Mesenteric fat pad (tissue), 1 donor: ENCODE data around the gene LNPEP. TPM values are rescaled to one million over a fixed set of nuclear protein-coding genes. Genes with fewer than 3 reads are reported as not detected.

Experiments
- DNase-seq: peaks from one replicate; pipeline ENCODE4 v3.0.0-alpha.2; 2020; ENCODE audit warnings: low spot score
- total RNA-seq: library from RNA; stranded (reverse); fragmentation: NEBNext Ultra II Directional; extraction: Animal tissue kit (Norgen Biotek cat#: 25700); gene quantifications from one replicate; pipeline ENCODE4 v1.2.1, GENCODE V29; 2021
- donor health status: DM: yes; HTN: yes; CAD: no.

Gene LNPEP
- total RNA-seq, 1 donor from 2014 or later, result 132 TPM

- no peak for DNase-seq
Observed at GRCh38 chr5:96995419-96995818, 59.5 kb downstream of the LNPEP start.

- no peak for DNase-seq
Observed at GRCh38 chr5:96997265-96997859, 61.5 kb downstream of the LNPEP start.

GRCh38 chr5:96999856-97000255 lies 64.0 kb downstream of the LNPEP start:
- no peak for DNase-seq

GRCh38 chr5:97000391-97000790 lies 64.5 kb downstream of the LNPEP start:
- DNase-seq, result no peak

GRCh38 chr5:97002983-97003382 lies 67.1 kb downstream of the LNPEP start:
- no peak for DNase-seq

GRCh38 chr5:97004423-97005060 lies 68.7 kb downstream of the LNPEP start:
- no peak for DNase-seq

GRCh38 chr5:97006454-97007060 lies 70.7 kb downstream of the LNPEP start:
- DNase-seq, result no peak

- DNase-seq, result no peak
Observed at GRCh38 chr5:97009212-97009898, 73.5 kb downstream of the LNPEP start.

- DNase-seq, result no peak
Observed at GRCh38 chr5:97009921-97010320, 74.0 kb downstream of the LNPEP start.

- DNase-seq, result no peak
Observed at GRCh38 chr5:97010606-97011005, 74.7 kb downstream of the LNPEP start.

GRCh38 chr5:97011567-97011966 lies 75.7 kb downstream of the LNPEP start:
- no peak for DNase-seq

- no peak for DNase-seq
Observed at GRCh38 chr5:97019435-97020117, 83.7 kb downstream of the LNPEP start.

GRCh38 chr5:97021416-97021815 lies 85.5 kb downstream of the LNPEP start:
- no peak for DNase-seq

- no peak for DNase-seq
Observed at GRCh38 chr5:97022898-97023297, 87.0 kb downstream of the LNPEP start.

- DNase-seq, result no peak
Observed at GRCh38 chr5:97026721-97027120, 90.8 kb downstream of the LNPEP start.

- DNase-seq, result no peak
Observed at GRCh38 chr5:97037819-97038218, 101.9 kb downstream of the LNPEP start.

- DNase-seq, result no peak
Observed at GRCh38 chr5:97041239-97041638, 105.4 kb downstream of the LNPEP start.

GRCh38 chr5:97042996-97043395 lies 107.1 kb downstream of the LNPEP start:
- no peak for DNase-seq

GRCh38 chr5:97043511-97043910 lies 107.6 kb downstream of the LNPEP start:
- no peak for DNase-seq

- DNase-seq, result no peak
Observed at GRCh38 chr5:97044052-97044451, 108.2 kb downstream of the LNPEP start.

- no peak for DNase-seq
Observed at GRCh38 chr5:97046270-97046982, 110.5 kb downstream of the LNPEP start.
